HepG2 (cell line): ENCODE results near the gene POLR3H. TPM values are rescaled to one million over a fixed set of nuclear protein-coding genes. Genes with fewer than 3 reads are reported as not detected.
A peak's percentile ranks its signal among the peaks of the same experiment; 100 is the strongest.

Experiments
- BORCS8-MEF2B ChIP-seq: sonication (generic); formaldehyde crosslinking; IDR thresholded peaks from 2 replicates; pipeline ENCODE4 v1.8.0; 2022; ENCODE audit warnings: mild to moderate bottlenecking, missing genetic modification reagents
- CCDC6 ChIP-seq: sonication (generic); formaldehyde crosslinking; IDR thresholded peaks from 2 replicates; pipeline ENCODE4 v1.8.1; 2022; ENCODE audit warnings: mild to moderate bottlenecking, missing genetic modification reagents, moderate library complexity
- ESRRA ChIP-seq: sonication (generic); formaldehyde crosslinking; IDR thresholded peaks from 2 replicates; pipeline ENCODE4 v1.5.1; 2020; ENCODE audit warnings: mild to moderate bottlenecking, low read depth, missing genetic modification reagents
- GFI1 ChIP-seq: sonication (generic); formaldehyde crosslinking; IDR thresholded peaks from 2 replicates; pipeline ENCODE4 v1.5.0; 2020; ENCODE audit warnings: missing genetic modification reagents, mild to moderate bottlenecking, borderline replicate concordance
- IKZF5 ChIP-seq: IDR thresholded peaks from 2 replicates; pipeline ENCODE4 v1.6.1; 2018; ENCODE audit warnings: missing genetic modification reagents, mild to moderate bottlenecking, missing compliant biosample characterization
- NR0B2 ChIP-seq: sonication (generic); formaldehyde crosslinking; IDR thresholded peaks from 2 replicates; pipeline ENCODE4 v1.4.0; 2020; ENCODE audit warnings: mild to moderate bottlenecking, missing genetic modification reagents
- NR2C2 ChIP-seq: sonication (generic); formaldehyde crosslinking; IDR thresholded peaks from 2 replicates; pipeline ENCODE4 v1.4.0; 2020; ENCODE audit warnings: missing genetic modification reagents, mild to moderate bottlenecking, moderate library complexity, borderline replicate concordance
- PHF8 ChIP-seq: sonication (generic); formaldehyde crosslinking; IDR thresholded peaks from 2 replicates; pipeline ENCODE4 v1.5.0; 2020; ENCODE audit warnings: missing genetic modification reagents
- RFX1 ChIP-seq: fragments of 450-650 bp; IDR thresholded peaks from 2 replicates; pipeline ENCODE4 v1.6.1; 2017
- RFXAP ChIP-seq: sonication (generic); formaldehyde crosslinking; IDR thresholded peaks from 2 replicates; pipeline ENCODE4 v1.4.0; 2020; ENCODE audit warnings: missing genetic modification reagents, borderline replicate concordance
- TARDBP ChIP-seq: sonication (generic); formaldehyde crosslinking; IDR thresholded peaks from 2 replicates; pipeline ENCODE4 v1.8.0; 2022; ENCODE audit warnings: mild to moderate bottlenecking, missing genetic modification reagents
- ZFP82 ChIP-seq: sonication (generic); formaldehyde crosslinking; IDR thresholded peaks from 2 replicates; pipeline ENCODE4 v1.5.1; 2020; ENCODE audit warnings: mild to moderate bottlenecking, missing genetic modification reagents, borderline replicate concordance
- ZNF598 ChIP-seq: sonication (generic); formaldehyde crosslinking; IDR thresholded peaks from 2 replicates; pipeline ENCODE4 v1.5.1; 2020; ENCODE audit warnings: mild to moderate bottlenecking, missing genetic modification reagents, borderline replicate concordance
- ZSCAN25 ChIP-seq: sonication (generic); formaldehyde crosslinking; IDR thresholded peaks from 2 replicates; pipeline ENCODE4 v1.8.0; 2022; ENCODE audit warnings: mild to moderate bottlenecking, missing genetic modification reagents
- ZXDC ChIP-seq: sonication (generic); formaldehyde crosslinking; IDR thresholded peaks from 2 replicates; pipeline ENCODE4 v1.5.0; 2020; ENCODE audit warnings: mild to moderate bottlenecking, missing genetic modification reagents
- polyA plus RNA-seq, 8 experiments: library from polyadenylated mRNA; depleted of rRNA in 3 of 8; stranded (reverse) in 7 of 8; unstranded in 1 of 8; fragments of >200 nt; fragmentation: Illumina TruSeq in 4 of 8; extraction: Trizol in 4 of 8; gene quantifications; 2 replicates each; pipeline versions ENCODE4 v1.2.1 to v1.2.3, GENCODE V29; 2011 to 2016; ENCODE audit warnings: low read depth in 4 of 8, missing spikeins in 1 of 8, mixed read lengths in 1 of 8; ENCODE audit not compliant: insufficient read depth in 1 of 8
- total RNA-seq, 5 experiments: library from RNA; depleted of rRNA; stranded (reverse); fragments of >200 nt; fragmentation: Illumina TruSeq; extraction: Trizol; gene quantifications; 2 replicates each; pipeline ENCODE4 v1.2.3, GENCODE V29; 2016; ENCODE audit warnings: low read depth in 1 of 5
- TF ChIP-seq, protein P1 (sequence below): sonication (generic); formaldehyde crosslinking; conservative IDR thresholded peaks from 2 replicates; pipeline ENCODE4 v1.4.0; 2020; ENCODE audit warnings: missing genetic modification reagents
- TF ChIP-seq, protein P2 (sequence below): sonication (generic); formaldehyde crosslinking; IDR thresholded peaks from 2 replicates; pipeline ENCODE4 v1.8.0; 2022; ENCODE audit warnings: missing genetic modification reagents, mild to moderate bottlenecking, inconsistent platforms, borderline replicate concordance
- TF ChIP-seq, protein P3 (sequence below): sonication (generic); formaldehyde crosslinking; IDR thresholded peaks from 2 replicates; pipeline ENCODE4 v1.4.0; 2020; ENCODE audit warnings: missing genetic modification reagents

Gene POLR3H
- total and polyA plus RNA-seq, 2 of the 13 experiments (the other 11 are each of a cell fraction or from before 2014, with no cell fraction given) = 10.3 to 28.6 TPM

DNA sequence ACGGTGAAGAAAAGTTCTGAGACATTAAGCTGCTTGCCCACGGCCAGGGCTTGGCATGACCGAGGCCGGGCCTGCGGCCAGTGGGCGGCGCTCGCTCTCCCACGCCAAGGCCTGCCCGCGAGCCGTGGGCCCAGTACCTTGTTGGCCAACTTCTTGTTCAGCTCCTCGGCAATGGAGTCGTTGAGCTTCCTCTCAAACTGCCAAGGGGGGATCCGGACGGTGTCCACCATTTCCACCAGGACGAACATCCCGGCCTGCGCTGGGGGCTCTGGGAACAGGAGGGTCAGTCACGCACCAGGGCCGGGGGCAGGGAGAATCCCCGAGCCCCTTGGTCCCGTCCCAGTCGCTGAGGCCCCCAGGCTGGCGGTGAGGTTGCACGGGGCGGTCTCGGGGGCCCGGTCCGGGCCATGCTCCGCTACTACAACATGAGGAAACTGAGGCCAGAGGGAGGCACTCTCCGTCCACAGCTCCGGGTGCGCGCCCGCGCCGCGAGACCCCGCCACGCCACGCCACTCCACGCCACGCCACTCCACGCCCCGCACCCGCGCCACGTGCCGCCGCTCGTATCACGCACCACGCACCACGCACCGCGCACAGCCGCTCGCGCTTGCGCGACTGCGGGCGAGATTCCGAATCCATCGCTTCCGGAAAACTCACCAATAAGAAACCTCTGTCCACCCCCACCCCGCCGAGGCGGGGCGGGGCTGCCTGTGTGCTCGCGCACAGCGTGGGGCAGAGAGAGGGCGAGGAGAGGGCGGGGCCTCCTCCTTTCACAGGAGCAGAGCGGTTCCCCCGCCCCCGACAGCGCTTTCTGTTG, at the start of gene POLR3H (continued):
- 0 out of 2 replicates have a peak, but pooled peaks have one; percentile 63 for TF ChIP-seq ZXDC
- TF ChIP-seq, protein P1, sequence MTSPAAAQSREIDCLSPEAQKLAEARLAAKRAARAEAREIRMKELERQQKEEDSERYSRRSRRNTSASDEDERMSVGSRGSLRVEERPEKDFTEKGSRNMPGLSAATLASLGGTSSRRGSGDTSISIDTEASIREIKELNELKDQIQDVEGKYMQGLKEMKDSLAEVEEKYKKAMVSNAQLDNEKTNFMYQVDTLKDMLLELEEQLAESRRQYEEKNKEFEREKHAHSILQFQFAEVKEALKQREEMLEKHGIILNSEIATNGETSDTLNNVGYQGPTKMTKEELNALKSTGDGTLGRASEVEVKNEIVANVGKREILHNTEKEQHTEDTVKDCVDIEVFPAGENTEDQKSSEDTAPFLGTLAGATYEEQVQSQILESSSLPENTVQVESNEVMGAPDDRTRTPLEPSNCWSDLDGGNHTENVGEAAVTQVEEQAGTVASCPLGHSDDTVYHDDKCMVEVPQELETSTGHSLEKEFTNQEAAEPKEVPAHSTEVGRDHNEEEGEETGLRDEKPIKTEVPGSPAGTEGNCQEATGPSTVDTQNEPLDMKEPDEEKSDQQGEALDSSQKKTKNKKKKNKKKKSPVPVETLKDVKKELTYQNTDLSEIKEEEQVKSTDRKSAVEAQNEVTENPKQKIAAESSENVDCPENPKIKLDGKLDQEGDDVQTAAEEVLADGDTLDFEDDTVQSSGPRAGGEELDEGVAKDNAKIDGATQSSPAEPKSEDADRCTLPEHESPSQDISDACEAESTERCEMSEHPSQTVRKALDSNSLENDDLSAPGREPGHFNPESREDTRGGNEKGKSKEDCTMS (CRISPR knock-in tag) = no peak
- peak; percentile 29; the same call in 1 of the 2 replicates for TF ChIP-seq ZNF598 (CRISPR knock-in tag)
- TF ChIP-seq RFXAP (CRISPR knock-in tag) = peak; percentile 53; the same call in 1 of the 2 replicates
- TF ChIP-seq, protein P2, sequence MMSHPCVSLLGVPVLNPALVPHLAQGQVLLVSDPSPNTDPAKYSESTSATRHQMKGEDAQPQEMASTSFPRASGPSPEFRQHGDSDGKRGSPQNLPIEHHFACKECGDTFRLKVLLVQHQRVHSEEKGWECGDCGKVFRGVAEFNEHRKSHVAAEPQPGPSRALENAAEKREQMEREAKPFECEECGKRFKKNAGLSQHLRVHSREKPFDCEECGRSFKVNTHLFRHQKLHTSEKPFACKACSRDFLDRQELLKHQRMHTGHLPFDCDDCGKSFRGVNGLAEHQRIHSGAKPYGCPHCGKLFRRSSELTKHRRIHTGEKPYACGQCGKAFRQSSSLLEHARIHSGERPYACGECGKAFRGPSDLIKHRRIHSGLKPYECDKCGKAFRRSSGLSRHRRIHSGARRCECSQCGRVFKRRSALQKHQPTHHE (CRISPR knock-in tag) = no peak
- TF ChIP-seq ZSCAN25 (CRISPR knock-in tag) = no peak; the same call in 1 of the 2 replicates
- peak; percentile 92 for TF ChIP-seq RFX1
- TF ChIP-seq IKZF5 (CRISPR knock-in tag) = peak; percentile 48; the same call in 1 of the 2 replicates
- TF ChIP-seq NR2C2 (CRISPR knock-in tag) = no peak
- TF ChIP-seq TARDBP (CRISPR knock-in tag) = peak; percentile 81; the same call in 1 of the 2 replicates
- no peak for TF ChIP-seq BORCS8-MEF2B
- TF ChIP-seq ZFP82 (CRISPR knock-in tag) = no peak
- TF ChIP-seq, protein P3, sequence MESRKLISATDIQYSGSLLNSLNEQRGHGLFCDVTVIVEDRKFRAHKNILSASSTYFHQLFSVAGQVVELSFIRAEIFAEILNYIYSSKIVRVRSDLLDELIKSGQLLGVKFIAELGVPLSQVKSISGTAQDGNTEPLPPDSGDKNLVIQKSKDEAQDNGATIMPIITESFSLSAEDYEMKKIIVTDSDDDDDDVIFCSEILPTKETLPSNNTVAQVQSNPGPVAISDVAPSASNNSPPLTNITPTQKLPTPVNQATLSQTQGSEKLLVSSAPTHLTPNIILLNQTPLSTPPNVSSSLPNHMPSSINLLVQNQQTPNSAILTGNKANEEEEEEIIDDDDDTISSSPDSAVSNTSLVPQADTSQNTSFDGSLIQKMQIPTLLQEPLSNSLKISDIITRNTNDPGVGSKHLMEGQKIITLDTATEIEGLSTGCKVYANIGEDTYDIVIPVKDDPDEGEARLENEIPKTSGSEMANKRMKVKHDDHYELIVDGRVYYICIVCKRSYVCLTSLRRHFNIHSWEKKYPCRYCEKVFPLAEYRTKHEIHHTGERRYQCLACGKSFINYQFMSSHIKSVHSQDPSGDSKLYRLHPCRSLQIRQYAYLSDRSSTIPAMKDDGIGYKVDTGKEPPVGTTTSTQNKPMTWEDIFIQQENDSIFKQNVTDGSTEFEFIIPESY (CRISPR knock-in tag) = peak; percentile 65
- TF ChIP-seq GFI1 (CRISPR knock-in tag) = no peak; the same call in 1 of the 2 replicates
- TF ChIP-seq CCDC6 (CRISPR knock-in tag) = no peak
- peak; percentile 73 for TF ChIP-seq PHF8 (CRISPR knock-in tag)
- TF ChIP-seq ESRRA = no peak
- peak; percentile 89; the same call in 1 of the 2 replicates for TF ChIP-seq NR0B2 (CRISPR knock-in tag)
